Stimulated activated CD8-positive, alpha-beta memory T cell treated with anti-CD3 and anti-CD28 coated beads, Interleukin-15, amount 100 ng/mL, for 4 hours (primary cell): ENCODE data around the gene EDN1.
"Not testable (repeated sequence)": the region's sequence is repeated elsewhere in the genome, so short reads cannot be mapped to it uniquely, and the experiment has no call there.

Source experiments
- DNase-seq, 2 donors: peaks; one replicate each; pipeline ENCODE4 v3.0.0-alpha.2; 2020; ENCODE audit warnings: low read depth in 2 of 2

EDN1 gene

DNA sequence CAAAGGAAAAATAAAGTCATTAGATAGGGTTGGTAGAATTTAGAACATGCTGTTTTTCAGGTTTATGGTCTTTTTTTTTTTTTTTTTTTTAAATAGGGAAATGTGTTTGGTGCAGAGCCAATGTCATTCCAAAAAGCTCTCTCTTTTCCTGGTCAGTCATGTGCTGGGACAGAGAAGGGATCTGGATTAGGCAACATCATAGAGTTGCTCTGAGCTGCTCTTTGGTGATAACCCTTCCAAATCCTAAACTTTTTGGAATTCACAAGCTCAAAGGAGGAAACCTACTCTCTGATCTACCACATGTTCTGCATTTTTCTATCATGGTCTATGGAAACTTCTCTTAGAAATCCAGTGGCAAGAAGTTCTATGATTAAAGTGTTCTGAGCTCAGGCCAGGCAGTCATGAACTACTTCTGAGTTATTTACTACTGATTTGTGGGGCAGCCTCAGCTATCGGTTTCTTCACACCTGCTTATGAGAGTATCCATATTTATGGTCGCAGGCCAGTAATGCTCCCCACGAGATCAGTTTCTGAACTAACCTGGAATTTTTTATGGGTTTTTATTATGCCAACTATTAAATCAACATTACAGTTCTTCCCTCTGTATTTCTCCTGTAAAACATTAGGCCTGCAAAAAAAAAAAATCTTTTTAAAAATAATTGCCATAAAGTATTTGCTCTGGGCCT is 4.8 kb downstream of the EDN1 start:
- no peak for DNase-seq

- DNase-seq: no peak
These were observed 5.5 kb downstream of the EDN1 start for GRCh38 chr6:12295558-12296254.

- no peak for DNase-seq
These were observed 6.1 kb downstream of the EDN1 start for GRCh38 chr6:12296255-12296573.

GRCh38 chr6:12296604-12297003 is 6.4 kb downstream of the EDN1 start:
- no peak for DNase-seq

- DNase-seq: no peak
These were observed 7.3 kb downstream of the EDN1 start for GRCh38 chr6:12297363-12298016.

DNA sequence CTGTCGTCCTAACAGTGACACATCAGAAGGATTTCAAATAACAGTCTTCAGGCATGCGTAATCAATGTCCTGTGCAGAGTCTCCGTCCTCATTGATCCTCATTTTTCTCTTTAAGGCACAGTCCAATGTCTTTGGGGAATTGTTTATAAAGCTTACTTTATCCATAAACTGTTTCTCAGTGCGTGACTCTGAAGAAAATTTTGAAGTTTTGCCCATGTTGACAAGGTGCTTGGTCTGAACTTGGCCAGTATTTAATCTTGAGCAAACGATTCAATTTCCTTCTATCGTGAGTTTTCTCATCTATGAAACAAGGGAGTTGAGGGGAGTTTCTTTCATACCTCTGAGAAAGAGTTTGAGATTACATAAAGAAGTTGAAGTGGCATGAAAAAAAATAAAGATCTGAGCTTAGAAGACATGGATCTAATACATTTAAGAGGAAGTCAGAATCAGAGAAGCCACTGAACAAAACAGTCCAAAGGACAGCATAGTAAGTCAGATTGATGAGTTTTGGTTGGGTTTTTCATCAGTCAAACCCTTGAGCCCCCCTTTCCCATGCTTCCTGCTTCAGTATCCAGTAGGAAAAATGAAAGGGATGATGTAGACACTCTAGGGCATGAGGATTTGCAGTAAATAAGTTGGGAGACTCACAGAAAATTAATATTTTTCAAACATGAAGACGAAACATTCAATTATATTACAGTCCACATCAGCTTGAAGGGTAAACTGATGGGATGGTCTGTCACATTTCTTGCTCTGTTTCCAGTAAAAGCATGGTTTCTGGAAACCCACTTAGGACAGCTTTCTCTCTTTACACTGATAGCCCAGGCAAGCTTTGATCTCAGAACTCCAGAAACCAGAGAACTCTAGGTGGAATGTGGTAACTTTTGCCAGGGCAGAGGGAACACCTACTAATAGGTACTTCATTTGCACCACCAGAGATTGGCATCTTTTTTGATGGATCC is 8.1 kb downstream of the EDN1 start:
- DNase-seq: no peak

DNA sequence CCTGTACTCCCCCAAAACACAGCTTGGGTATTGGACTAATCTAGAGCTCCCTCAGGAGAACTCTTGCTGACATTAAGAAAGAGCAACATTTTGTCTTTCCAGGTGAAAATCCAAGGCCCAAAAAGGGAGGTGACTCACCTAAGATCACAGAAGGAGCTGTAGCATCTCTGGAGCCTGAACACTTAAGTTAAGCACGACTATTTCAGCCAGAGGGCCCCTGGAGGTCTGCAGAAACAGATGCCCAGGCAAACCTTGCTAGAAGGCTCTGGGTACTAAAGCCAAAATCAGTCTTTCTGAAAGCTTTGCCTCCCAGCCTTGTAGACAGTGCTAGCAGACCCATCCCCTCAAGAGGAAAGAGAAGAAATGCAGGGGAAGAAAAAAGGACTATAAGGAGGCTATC is 8.8 kb downstream of the EDN1 start:
- no peak for DNase-seq

- no peak for DNase-seq
These were observed 10.9 kb downstream of the EDN1 start for GRCh38 chr6:12301018-12301417.

GRCh38 chr6:12304487-12304886 is 14.3 kb downstream of the EDN1 start:
- no peak for DNase-seq

- no peak for DNase-seq
These were observed 18.9 kb downstream of the EDN1 start for GRCh38 chr6:12309070-12309469.

GRCh38 chr6:12311106-12311505 is 20.9 kb downstream of the EDN1 start:
- DNase-seq: no peak

- no peak for DNase-seq
These were observed 22.6 kb downstream of the EDN1 start for GRCh38 chr6:12312736-12313135.

- no peak for DNase-seq
These were observed 23.3 kb downstream of the EDN1 start for GRCh38 chr6:12313306-12313991.

DNA sequence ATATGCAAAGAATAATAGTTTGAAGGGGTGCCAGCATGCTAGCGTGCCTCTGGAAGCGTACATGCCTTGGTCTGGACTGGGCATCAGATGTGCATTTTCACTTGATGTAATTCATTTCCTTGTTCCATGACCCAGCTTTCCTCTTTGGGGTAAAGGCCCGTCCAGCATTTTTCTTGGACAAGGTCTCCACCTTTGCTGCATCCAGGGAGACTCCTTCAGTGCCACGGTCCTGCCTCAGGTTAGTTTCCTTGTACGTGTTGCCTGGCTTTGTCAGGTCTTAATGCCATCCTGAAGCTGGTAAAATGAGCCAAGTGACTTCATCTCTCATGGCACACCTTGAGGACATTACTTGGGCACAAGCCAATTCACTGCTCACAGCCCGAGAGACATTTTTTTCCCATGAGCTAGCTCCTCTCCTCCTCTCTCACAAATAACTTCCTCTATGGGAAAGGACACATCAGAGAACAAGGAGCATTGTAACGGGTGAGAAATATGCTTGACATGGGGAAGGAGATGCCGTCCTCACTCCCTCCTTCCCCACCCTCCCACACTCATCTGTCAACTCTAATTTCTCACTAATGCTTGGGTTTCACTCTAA is 23.9 kb downstream of the EDN1 start:
- no peak for DNase-seq

GRCh38 chr6:12314751-12315150 is 24.6 kb downstream of the EDN1 start:
- no peak for DNase-seq

GRCh38 chr6:12315292-12316081 is 25.3 kb downstream of the EDN1 start:
- no peak for DNase-seq

- no peak for DNase-seq
These were observed 28.6 kb downstream of the EDN1 start for GRCh38 chr6:12318749-12319148.

DNA sequence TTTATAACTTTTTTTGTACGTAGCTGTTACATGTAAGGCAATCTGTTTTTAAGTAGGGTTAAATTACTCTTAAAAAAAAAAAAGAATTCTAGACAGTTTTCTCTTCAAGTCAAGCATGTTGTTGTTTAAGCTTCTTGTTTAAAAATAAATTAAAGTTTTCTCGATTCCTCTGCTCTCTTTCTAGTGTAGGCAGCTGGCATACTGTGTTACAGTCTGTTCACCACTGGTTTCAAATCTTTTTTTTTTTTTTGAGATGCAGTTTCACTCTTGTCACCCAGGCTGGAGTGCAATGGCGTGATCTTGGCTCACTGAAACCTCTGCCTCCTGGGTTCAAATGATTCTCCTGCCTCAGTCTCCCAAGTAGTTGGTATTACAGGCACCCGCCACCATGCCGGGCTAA is 29.9 kb downstream of the EDN1 start:
- DNase-seq: not testable (repeated sequence)

DNA sequence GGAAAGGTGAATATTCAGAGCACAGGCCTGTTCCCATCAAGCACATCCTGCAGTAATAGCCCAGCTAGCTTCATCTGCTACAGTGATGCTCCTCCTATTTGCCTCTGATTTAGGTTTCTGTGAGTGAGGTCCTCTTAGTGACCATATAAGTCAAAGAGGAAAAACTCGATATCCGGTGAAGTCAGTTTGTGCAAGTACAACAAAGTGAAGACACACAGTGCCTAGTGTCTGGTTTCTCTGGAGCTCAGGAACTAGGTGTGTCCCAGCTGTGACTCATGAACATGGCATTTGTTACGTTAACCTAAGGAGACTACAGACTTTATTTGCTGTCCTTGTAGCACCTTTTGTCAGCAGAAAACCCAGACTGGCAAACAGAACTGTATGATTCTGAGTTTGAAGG is 33.9 kb downstream of the EDN1 start:
- DNase-seq: no peak

DNA sequence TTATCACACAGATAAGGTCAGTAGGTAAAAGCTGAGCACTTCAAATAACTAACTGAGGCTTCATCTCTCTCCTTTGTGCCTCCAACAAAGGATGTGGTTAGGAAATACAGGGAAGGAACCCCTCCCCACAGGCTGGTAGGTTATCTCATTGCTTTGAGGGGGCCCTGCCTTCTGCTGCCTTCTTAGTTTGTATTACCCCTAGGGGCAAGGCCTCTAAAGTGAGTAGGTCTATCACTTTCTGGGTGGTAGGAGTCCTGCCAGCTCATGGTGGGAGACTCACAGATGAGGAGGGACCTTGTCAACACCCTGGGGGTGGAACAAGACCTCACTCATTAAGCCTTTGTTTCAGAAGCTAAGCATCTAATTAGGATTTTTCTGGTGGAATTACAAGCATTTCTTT is 34.6 kb downstream of the EDN1 start:
- DNase-seq: no peak
